Stimulated activated naive CD8-positive, alpha-beta T cell treated with anti-CD3 and anti-CD28 coated beads, Interleukin-15, Interleukin-2, amounts not matched to agents 100 ng/mL and 50 ng/mL, for 24 hours (primary cell): ENCODE data around the gene OLFML2A.
"Not testable (repeated sequence)": the region's sequence is repeated elsewhere in the genome, so short reads cannot be mapped to it uniquely, and the experiment has no call there.

ENCODE experiments used
- H3K27ac Mint-ChIP-seq: one replicate; pipeline ENCODE4 v1.8.0; 2021; ENCODE audit warnings: mild to moderate bottlenecking, mixed read lengths
- H3K27me3 Mint-ChIP-seq: one replicate; pipeline ENCODE4 v1.8.0; 2021; ENCODE audit warnings: mixed read lengths
- H3K36me3 Mint-ChIP-seq: one replicate; pipeline ENCODE4 v1.8.0; 2021; ENCODE audit warnings: low read depth, mixed read lengths
- H3K4me1 Mint-ChIP-seq: one replicate; pipeline ENCODE4 v1.8.0; 2021; ENCODE audit warnings: low read depth, mixed read lengths
- H3K4me3 Mint-ChIP-seq: one replicate; pipeline ENCODE4 v1.8.0; 2021; ENCODE audit warnings: mild to moderate bottlenecking, mixed read lengths
- H3K9me3 Mint-ChIP-seq: one replicate; pipeline ENCODE4 v1.8.0; 2021; ENCODE audit warnings: mixed read lengths

The OLFML2A gene

GRCh38 chr9:124767821-124768220, 9.1 kb upstream of the OLFML2A start:
- H3K27me3 Mint-ChIP-seq, result peaks cover 75% of the 10 kb centered on the region
- no peak overlapping the region for H3K27ac Mint-ChIP-seq
- no peaks in the 10 kb centered on the region for H3K9me3 Mint-ChIP-seq
- H3K36me3 Mint-ChIP-seq, result no peaks in the 10 kb centered on the region
- peaks cover 32% of the 10 kb centered on the region for H3K4me1 Mint-ChIP-seq
- no peak overlapping the region for H3K4me3 Mint-ChIP-seq

- H3K36me3 Mint-ChIP-seq, result no peaks in the 10 kb centered on the region
- H3K9me3 Mint-ChIP-seq, result no peaks in the 10 kb centered on the region
- peaks cover 32% of the 10 kb centered on the region for H3K4me1 Mint-ChIP-seq
- H3K27me3 Mint-ChIP-seq, result peaks cover 71% of the 10 kb centered on the region
- H3K4me3 Mint-ChIP-seq, result no peak overlapping the region
- H3K27ac Mint-ChIP-seq, result no peak overlapping the region
Observed at GRCh38 chr9:124768334-124768733, 8.6 kb upstream of the OLFML2A start.

GRCh38 chr9:124768750-124769548, 8.0 kb upstream of the OLFML2A start:
- no peak overlapping the region for H3K27ac Mint-ChIP-seq
- H3K4me1 Mint-ChIP-seq, result peaks cover 39% of the 10 kb centered on the region
- peak overlapping the region; percentile 86 for H3K4me3 Mint-ChIP-seq
- no peaks in the 10 kb centered on the region for H3K9me3 Mint-ChIP-seq
- no peaks in the 10 kb centered on the region for H3K36me3 Mint-ChIP-seq
- H3K27me3 Mint-ChIP-seq, result peaks cover 71% of the 10 kb centered on the region

- Mint-ChIP-seq H3K27ac (no peak overlapping the region), H3K4me1 (peaks cover 45% of the 10 kb centered on the region)
Observed at GRCh38 chr9:124769549-124770358, 7.2 kb upstream of the OLFML2A start.

GRCh38 chr9:124770359-124771020, 6.4 kb upstream of the OLFML2A start:
- Mint-ChIP-seq H3K36me3 (no peaks in the 10 kb centered on the region), H3K9me3 (no peaks in the 10 kb centered on the region), H3K27ac (no peak overlapping the region), H3K4me3 (peak overlapping the region; percentile 86), H3K27me3 (peaks cover 70% of the 10 kb centered on the region), H3K4me1 (peaks cover 45% of the 10 kb centered on the region)

More at GRCh38 chr9:124769549-124770358, 7.2 kb upstream of the OLFML2A start:
- Mint-ChIP-seq H3K4me3 (peak overlapping the region; percentile 86), H3K36me3 (no peaks in the 10 kb centered on the region), H3K9me3 (no peaks in the 10 kb centered on the region), H3K27me3 (peaks cover 71% of the 10 kb centered on the region)

GRCh38 chr9:124771021-124771866, 5.7 kb upstream of the OLFML2A start, which contains the start of gene NR6A1:
TSS of gene NR6A1 (minus strand) at chr9:124771311.
- Mint-ChIP-seq H3K4me3 (peak within 1 kb of the TSS; percentile 86), H3K27ac (peak within 1 kb of the TSS; percentile 89), H3K4me1 (peaks cover 50% of the 10 kb centered on the region), H3K9me3 (no peaks in the 10 kb centered on the region), H3K27me3 (peaks cover 73% of the 10 kb centered on the region), H3K36me3 (no peaks in the 10 kb centered on the region)

GRCh38 chr9:124771867-124772679, 4.9 kb upstream of the OLFML2A start:
- peaks cover 55% of the 10 kb centered on the region for H3K4me1 Mint-ChIP-seq
- H3K27me3 Mint-ChIP-seq, result peaks cover 70% of the 10 kb centered on the region
- H3K9me3 Mint-ChIP-seq, result no peaks in the 10 kb centered on the region
- no peaks in the 10 kb centered on the region for H3K36me3 Mint-ChIP-seq
- peak overlapping the region; percentile 86 for H3K4me3 Mint-ChIP-seq
- peak overlapping the region; percentile 89 for H3K27ac Mint-ChIP-seq

GRCh38 chr9:124772877-124773276, 4.1 kb upstream of the OLFML2A start:
- not testable (repeated sequence) for H3K9me3 Mint-ChIP-seq, H3K36me3 Mint-ChIP-seq, H3K27ac Mint-ChIP-seq
- peaks cover 64% of the 10 kb centered on the region for H3K27me3 Mint-ChIP-seq
- H3K4me1 Mint-ChIP-seq, result peaks cover 55% of the 10 kb centered on the region
- peak overlapping the region; percentile 86 for H3K4me3 Mint-ChIP-seq

- H3K27me3 Mint-ChIP-seq, result peaks cover 58% of the 10 kb centered on the region
- H3K4me3 Mint-ChIP-seq, result no peak overlapping the region
- no peaks in the 10 kb centered on the region for H3K9me3 Mint-ChIP-seq
- no peaks in the 10 kb centered on the region for H3K36me3 Mint-ChIP-seq
- H3K27ac Mint-ChIP-seq, result no peak overlapping the region
- H3K4me1 Mint-ChIP-seq, result peaks cover 55% of the 10 kb centered on the region
Observed at GRCh38 chr9:124773473-124774128, 3.3 kb upstream of the OLFML2A start.

- Mint-ChIP-seq H3K27me3 (peaks cover 50% of the 10 kb centered on the region), H3K4me1 (peaks cover 47% of the 10 kb centered on the region), H3K27ac (no peak overlapping the region), H3K36me3 (no peaks in the 10 kb centered on the region), H3K9me3 (no peaks in the 10 kb centered on the region), H3K4me3 (no peak overlapping the region)
Observed at GRCh38 chr9:124774129-124774978, 2.6 kb upstream of the OLFML2A start.

GRCh38 chr9:124776618-124776953, 347 bp upstream of the OLFML2A start:
- H3K4me1 Mint-ChIP-seq, result peaks cover 33% of the 10 kb centered on the region
- no peaks in the 10 kb centered on the region for H3K9me3 Mint-ChIP-seq
- H3K27me3 Mint-ChIP-seq, result peaks cover 41% of the 10 kb centered on the region
- H3K27ac Mint-ChIP-seq, result no peak overlapping the region
- peak overlapping the region; percentile 68 for H3K4me3 Mint-ChIP-seq
- no peaks in the 10 kb centered on the region for H3K36me3 Mint-ChIP-seq

- Mint-ChIP-seq H3K9me3 (no peaks in the 10 kb centered on the region), H3K27me3 (peaks cover 29% of the 10 kb centered on the region), H3K4me3 (no peak overlapping the region)
Observed at GRCh38 chr9:124778575-124779367, 1.8 kb downstream of the OLFML2A start.

More at GRCh38 chr9:124778575-124779367, 1.8 kb downstream of the OLFML2A start:
- Mint-ChIP-seq H3K4me1 (peaks cover 18% of the 10 kb centered on the region), H3K36me3 (no peaks in the 10 kb centered on the region), H3K27ac (no peak overlapping the region)
